GM18867 (cell line): ENCODE results near the gene ZNF318.
"Not testable (repeated sequence)": the region's sequence is repeated elsewhere in the genome, so short reads cannot be mapped to it uniquely, and the experiment has no call there.

ENCODE experiments used
- ATAC-seq: cut with Tn5 transposase; IDR thresholded peaks from one replicate; pipeline ENCODE4 v1.9.1; 2021; ENCODE audit warnings: mild to moderate bottlenecking, moderate library complexity; ENCODE audit not compliant: unreplicated experiment

Gene ZNF318

GRCh38 chr6:43303751-43304331, 65.6 kb downstream of the ZNF318 start:
- no peak for ATAC-seq

GRCh38 chr6:43303006-43303405, 66.4 kb downstream of the ZNF318 start:
- ATAC-seq, result not testable (repeated sequence)

GRCh38 chr6:43302126-43302525, 67.3 kb downstream of the ZNF318 start:
- ATAC-seq, result no peak

GRCh38 chr6:43301081-43301870, 68.2 kb downstream of the ZNF318 start:
- no peak for ATAC-seq

GRCh38 chr6:43299338-43300293, 69.8 kb downstream of the ZNF318 start:
- ATAC-seq, result no peak

- ATAC-seq, result no peak
Measured at GRCh38 chr6:43298565-43299337, 70.7 kb downstream of the ZNF318 start.

- ATAC-seq, result no peak
Measured at GRCh38 chr6:43297644-43298564, 71.5 kb downstream of the ZNF318 start, which contains the start of gene SLC22A7. SLC22A7 (plus strand) TSS chr6:43298260; CDS start chr6:43298359, 99 bp downstream.

GRCh38 chr6:43296780-43297497, 72.5 kb downstream of the ZNF318 start:
- no peak for ATAC-seq

- no peak for ATAC-seq
Measured at GRCh38 chr6:43295456-43295855, 74.0 kb downstream of the ZNF318 start.

- ATAC-seq, result no peak
Measured at GRCh38 chr6:43294536-43294935, 74.9 kb downstream of the ZNF318 start.

GRCh38 chr6:43293698-43294097, 75.7 kb downstream of the ZNF318 start:
- ATAC-seq, result no peak

GRCh38 chr6:43292763-43293318, 76.6 kb downstream of the ZNF318 start:
- ATAC-seq, result no peak

- ATAC-seq, result no peak
Measured at GRCh38 chr6:43292341-43292740, 77.1 kb downstream of the ZNF318 start.

GRCh38 chr6:43291708-43292107, 77.7 kb downstream of the ZNF318 start:
- ATAC-seq, result no peak

- no peak for ATAC-seq
Measured at GRCh38 chr6:43290905-43291355, 78.5 kb downstream of the ZNF318 start.

- ATAC-seq, result no peak
Measured at GRCh38 chr6:43290339-43290904, 79.0 kb downstream of the ZNF318 start.

GRCh38 chr6:43287717-43288679, 81.4 kb downstream of the ZNF318 start:
- ATAC-seq, result no peak
